Measurements from ENCODE around the gene SRSF4. TPM values are rescaled to one million over a fixed set of nuclear protein-coding genes. Genes with fewer than 3 reads are reported as not detected.
"Not testable (repeated sequence)": the region's sequence is repeated elsewhere in the genome, so short reads cannot be mapped to it uniquely, and the experiment has no call there.

The SRSF4 gene
- total RNA-seq, 1 donor from 2014 or later = 111 TPM

- no peaks in the 10 kb centered on the region for H3K9me3 Mint-ChIP-seq (ENCODE audit: low read depth)
Observed at GRCh38 chr1:29142714-29143113, 39.0 kb downstream of the SRSF4 start.

DNA sequence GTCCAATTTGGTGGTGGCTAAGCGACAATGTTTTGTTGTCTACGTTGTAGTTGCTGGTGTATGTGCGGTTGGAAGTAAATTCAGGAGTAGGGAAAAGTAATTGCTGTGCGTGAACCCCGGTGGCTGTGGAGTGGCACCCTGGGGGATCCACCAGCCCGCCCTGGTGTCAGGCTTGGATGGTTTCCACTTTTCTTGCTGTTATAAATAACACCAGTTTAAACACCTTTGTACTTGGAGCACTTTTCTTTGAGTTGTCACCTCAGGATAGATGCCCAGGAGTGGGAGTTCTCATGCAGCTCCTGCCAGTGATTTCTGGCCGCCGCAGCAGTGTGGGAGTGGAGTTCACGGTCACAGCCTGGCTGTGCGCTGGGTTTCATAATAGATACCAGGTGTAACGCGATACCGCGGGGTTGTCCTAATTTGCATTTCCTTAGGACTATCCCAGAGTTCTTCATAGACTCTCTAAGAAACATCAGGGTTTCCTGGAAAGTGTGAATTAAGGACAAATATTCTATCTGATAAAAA is 45.2 kb downstream of the SRSF4 start:
- H3K27ac Mint-ChIP-seq = no peak overlapping the region
- H3K27me3 Mint-ChIP-seq = no peaks in the 10 kb centered on the region
- H3K4me3 Mint-ChIP-seq (ENCODE audit: low read depth) = no peak overlapping the region
- no peaks in the 10 kb centered on the region for H3K4me1 Mint-ChIP-seq (ENCODE audit: low read depth)
- TF ChIP-seq CTCF (IDR thresholded peaks at IDR 0.05; ENCODE audit: unreplicated experiment) = no peak
- H3K9me3 Mint-ChIP-seq (ENCODE audit: low read depth) = no peaks in the 10 kb centered on the region
- DNase-seq (ENCODE audit: low spot score, unreplicated experiment) = no peak
- H3K36me3 Mint-ChIP-seq (ENCODE audit: insufficient read depth) = no peaks in the 10 kb centered on the region

More at GRCh38 chr1:29142714-29143113, 39.0 kb downstream of the SRSF4 start:
- Mint-ChIP-seq H3K4me1 (ENCODE audit: low read depth) (peaks cover 8% of the 10 kb centered on the region), H3K27me3 (no peaks in the 10 kb centered on the region), H3K27ac (peak overlapping the region; percentile 19), H3K4me3 (ENCODE audit: low read depth) (no peak overlapping the region), H3K36me3 (ENCODE audit: insufficient read depth) (peaks cover 34% of the 10 kb centered on the region)
- TF ChIP-seq CTCF (IDR thresholded peaks at IDR 0.05; ENCODE audit: unreplicated experiment) = no peak
- no peak for DNase-seq (ENCODE audit: low spot score, unreplicated experiment)

GRCh38 chr1:29134695-29135028 is 47.0 kb downstream of the SRSF4 start:
- no peak overlapping the region for H3K27ac Mint-ChIP-seq
- no peaks in the 10 kb centered on the region for H3K9me3 Mint-ChIP-seq (ENCODE audit: low read depth)
- TF ChIP-seq CTCF (IDR thresholded peaks at IDR 0.05; ENCODE audit: unreplicated experiment) = no peak
- DNase-seq (ENCODE audit: low spot score, unreplicated experiment) = no peak
- no peaks in the 10 kb centered on the region for H3K4me1 Mint-ChIP-seq (ENCODE audit: low read depth)
- no peak overlapping the region for H3K4me3 Mint-ChIP-seq (ENCODE audit: low read depth)
- no peaks in the 10 kb centered on the region for H3K27me3 Mint-ChIP-seq
- H3K36me3 Mint-ChIP-seq (ENCODE audit: insufficient read depth) = no peaks in the 10 kb centered on the region

GRCh38 chr1:29133861-29134694 is 47.6 kb downstream of the SRSF4 start:
- no peaks in the 10 kb centered on the region for H3K9me3 Mint-ChIP-seq (ENCODE audit: low read depth)
- no peaks in the 10 kb centered on the region for H3K27me3 Mint-ChIP-seq
- H3K36me3 Mint-ChIP-seq (ENCODE audit: insufficient read depth) = no peaks in the 10 kb centered on the region
- H3K4me3 Mint-ChIP-seq (ENCODE audit: low read depth) = no peak overlapping the region
- no peaks in the 10 kb centered on the region for H3K4me1 Mint-ChIP-seq (ENCODE audit: low read depth)
- no peak for DNase-seq (ENCODE audit: low spot score, unreplicated experiment)
- TF ChIP-seq CTCF (IDR thresholded peaks at IDR 0.05; ENCODE audit: unreplicated experiment) = no peak
- no peak overlapping the region for H3K27ac Mint-ChIP-seq

DNA sequence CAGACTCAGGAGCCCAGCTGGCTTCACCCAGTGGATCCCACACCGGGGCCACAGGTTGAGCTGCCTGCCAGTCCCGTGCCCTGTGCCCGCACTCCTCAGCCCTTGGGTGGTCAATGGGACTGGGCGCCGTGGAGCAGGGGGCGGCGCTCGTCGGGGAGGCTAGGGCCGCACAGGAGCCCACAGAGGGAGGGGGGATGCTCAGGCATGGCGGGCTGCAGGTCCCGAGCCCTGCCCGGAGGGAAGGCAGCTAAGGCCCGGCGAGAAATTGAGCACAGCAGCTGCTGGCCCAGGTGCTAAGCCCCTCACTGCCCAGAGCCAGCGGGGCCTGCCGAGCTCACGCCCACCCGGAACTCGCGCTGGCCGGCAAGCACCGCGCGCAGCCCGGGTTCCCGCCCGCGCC is 50.6 kb downstream of the SRSF4 start:
- not testable (repeated sequence) for H3K36me3 Mint-ChIP-seq (ENCODE audit: insufficient read depth); H3K27me3 Mint-ChIP-seq; H3K4me3 Mint-ChIP-seq (ENCODE audit: low read depth); H3K4me1 Mint-ChIP-seq (ENCODE audit: low read depth); DNase-seq (ENCODE audit: low spot score, unreplicated experiment); H3K27ac Mint-ChIP-seq; H3K9me3 Mint-ChIP-seq (ENCODE audit: low read depth)

DNA sequence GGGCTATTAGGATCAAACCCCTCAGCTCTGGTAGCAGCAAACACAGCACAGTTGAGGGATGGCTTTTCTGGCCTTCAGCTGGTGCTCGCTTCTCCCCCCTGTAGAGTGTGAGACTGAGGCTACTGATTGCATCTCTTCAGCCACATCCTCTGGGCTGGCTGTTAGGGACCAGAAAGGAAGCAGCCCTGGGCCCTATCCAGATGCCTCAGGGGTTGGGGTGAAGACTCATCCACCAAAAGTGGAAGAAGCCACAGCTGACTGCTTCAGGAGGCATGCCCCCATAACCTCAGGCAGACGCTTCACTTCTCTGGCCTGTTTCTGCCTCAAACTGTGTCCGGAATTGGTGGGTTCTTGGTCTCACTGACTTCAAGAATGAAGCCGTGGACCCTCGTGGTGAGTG is 51.8 kb downstream of the SRSF4 start:
- Mint-ChIP-seq H3K27ac (no peak overlapping the region), H3K4me3 (ENCODE audit: low read depth) (no peak overlapping the region), H3K9me3 (ENCODE audit: low read depth) (no peaks in the 10 kb centered on the region), H3K36me3 (ENCODE audit: insufficient read depth) (no peaks in the 10 kb centered on the region), H3K27me3 (peaks cover 6% of the 10 kb centered on the region), H3K4me1 (ENCODE audit: low read depth) (peaks cover 8% of the 10 kb centered on the region)
- DNase-seq (ENCODE audit: low spot score, unreplicated experiment) = no peak
- TF ChIP-seq CTCF (IDR thresholded peaks at IDR 0.05; ENCODE audit: unreplicated experiment) = no peak
